Retinal pigment epithelial cell (primary cell): ENCODE results near the gene ADD1.

Experiments
- DNase-seq: peaks from one replicate; pipeline ENCODE4 v3.0.0-alpha.2; 2010; ENCODE audit warnings: low read depth
- H3K4me3 ChIP-seq: 2 replicates; pipeline ENCODE4 v1.5.1; 2011; ENCODE audit warnings: mild to moderate bottlenecking, low read length, control low read depth, moderate library complexity
- TF ChIP-seq, protein P1 (sequence below): conservative IDR thresholded peaks from 2 replicates; pipeline ENCODE4 v1.5.1; 2011; ENCODE audit warnings: low read depth, low read length, control low read depth, inconsistent platforms

Gene ADD1

DNA sequence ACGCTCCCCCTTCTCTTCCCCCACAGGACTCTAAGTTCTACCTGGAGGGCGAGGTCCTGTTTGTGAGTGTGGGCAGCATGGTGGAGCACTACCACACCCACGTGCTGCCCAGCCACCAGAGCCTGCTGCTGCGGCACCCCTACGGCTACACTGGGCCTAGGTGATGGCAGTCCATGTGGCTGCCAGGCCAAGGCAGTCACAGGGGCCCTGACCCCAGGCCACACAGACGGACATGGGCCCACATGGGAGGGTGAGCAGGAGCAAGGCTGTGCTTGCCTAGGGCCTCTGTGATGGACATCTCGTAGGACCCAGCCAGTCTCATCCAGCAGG lies 10.0 kb upstream of the ADD1 start:
- no peak overlapping the region for H3K4me3 ChIP-seq
- no peak for DNase-seq
- TF ChIP-seq, protein P1, sequence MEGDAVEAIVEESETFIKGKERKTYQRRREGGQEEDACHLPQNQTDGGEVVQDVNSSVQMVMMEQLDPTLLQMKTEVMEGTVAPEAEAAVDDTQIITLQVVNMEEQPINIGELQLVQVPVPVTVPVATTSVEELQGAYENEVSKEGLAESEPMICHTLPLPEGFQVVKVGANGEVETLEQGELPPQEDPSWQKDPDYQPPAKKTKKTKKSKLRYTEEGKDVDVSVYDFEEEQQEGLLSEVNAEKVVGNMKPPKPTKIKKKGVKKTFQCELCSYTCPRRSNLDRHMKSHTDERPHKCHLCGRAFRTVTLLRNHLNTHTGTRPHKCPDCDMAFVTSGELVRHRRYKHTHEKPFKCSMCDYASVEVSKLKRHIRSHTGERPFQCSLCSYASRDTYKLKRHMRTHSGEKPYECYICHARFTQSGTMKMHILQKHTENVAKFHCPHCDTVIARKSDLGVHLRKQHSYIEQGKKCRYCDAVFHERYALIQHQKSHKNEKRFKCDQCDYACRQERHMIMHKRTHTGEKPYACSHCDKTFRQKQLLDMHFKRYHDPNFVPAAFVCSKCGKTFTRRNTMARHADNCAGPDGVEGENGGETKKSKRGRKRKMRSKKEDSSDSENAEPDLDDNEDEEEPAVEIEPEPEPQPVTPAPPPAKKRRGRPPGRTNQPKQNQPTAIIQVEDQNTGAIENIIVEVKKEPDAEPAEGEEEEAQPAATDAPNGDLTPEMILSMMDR = no peak

DNA sequence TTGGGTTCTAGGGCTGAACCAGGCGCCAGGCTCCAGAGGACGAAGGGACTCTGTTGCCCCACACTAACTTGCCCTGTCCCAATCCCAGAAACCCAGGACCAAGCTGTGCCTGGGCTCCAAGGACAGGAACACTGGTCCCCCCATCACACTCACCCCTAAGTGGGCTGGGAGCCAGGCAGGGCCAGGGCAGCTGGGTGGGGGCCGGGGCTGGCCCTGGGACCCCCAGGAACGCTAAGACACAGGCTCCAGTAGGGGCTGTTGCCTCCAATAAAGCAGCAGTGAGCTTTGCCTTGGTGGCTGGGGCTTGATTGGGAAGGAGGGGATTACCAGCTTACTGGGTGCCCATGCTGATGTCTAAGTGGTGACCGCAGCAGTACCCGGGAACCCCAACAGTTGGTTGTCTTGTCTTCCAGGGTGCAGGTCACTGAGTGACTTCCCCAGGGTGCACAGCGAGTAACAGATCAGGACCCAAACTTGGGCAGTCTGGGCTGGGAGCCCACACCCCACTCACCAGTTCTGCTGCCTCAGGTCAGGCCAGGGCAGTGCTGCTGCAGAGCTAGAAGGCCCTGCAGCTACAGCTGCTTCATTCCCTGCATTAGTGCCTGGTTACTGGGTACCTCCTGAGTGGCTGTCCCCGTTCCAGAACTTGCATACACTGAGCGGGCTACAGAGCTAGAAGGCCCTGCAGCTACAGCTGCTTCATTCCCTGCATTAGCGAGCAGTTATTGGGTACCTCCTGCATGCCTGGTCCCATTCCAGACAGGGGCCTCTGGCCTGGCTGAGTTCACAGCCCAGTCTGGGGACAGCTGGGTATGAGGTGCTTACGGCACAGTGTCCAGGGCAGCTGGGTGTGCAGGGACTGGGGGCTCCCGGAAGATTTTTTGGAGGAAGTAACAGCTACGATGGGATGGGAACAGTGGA lies 9.4 kb upstream of the ADD1 start:
- H3K4me3 ChIP-seq = no peak overlapping the region
- DNase-seq = no peak

DNA sequence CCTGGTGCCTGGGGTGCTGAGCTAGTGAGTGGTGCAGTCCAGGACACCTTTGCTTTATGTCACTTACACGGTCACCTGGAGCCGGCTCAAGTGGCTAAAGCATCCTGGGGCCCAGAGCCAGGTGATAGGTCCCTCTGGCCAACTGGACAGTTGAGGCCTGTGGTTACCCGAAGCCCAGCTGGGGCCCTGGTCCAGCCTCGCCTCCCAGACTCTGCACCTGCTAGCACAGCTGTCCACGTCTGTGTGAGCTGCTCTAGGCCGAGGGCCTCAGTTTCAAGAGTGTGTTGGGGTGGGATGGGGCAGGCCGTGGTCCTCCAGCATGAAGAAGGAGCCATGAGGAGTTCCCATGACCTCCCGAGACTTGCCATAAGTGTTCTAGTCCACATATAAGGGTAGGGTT lies 7.7 kb upstream of the ADD1 start:
- TF ChIP-seq, protein P1 = no peak
- H3K4me3 ChIP-seq = no peak overlapping the region
- DNase-seq = no peak

More for the DNA sequence above, 9.4 kb upstream of the ADD1 start:
- TF ChIP-seq, protein P1 = no peak

DNA sequence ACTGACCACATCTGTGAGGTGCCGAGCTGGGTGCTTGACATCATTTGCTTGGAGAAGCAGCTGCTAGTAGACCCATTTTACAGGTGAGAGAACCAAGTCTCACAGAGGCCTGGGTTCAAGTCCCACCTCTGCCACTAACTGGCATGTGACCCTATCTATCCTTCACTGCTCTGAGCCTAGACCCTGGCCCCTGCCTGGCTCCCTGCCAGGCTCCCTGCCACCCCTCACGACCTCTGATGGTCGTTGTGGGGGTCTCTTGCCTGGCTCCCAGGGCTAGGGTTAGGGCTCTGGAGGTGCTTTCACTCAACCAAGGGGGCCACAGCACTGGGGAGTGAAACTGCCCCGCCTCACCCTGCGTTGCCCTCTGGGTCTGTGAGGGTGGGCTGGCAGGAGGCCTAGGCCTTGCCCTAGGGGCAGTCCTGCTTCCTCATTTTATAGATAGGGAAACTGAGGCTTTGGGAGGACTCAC lies 7.2 kb upstream of the ADD1 start:
- no peak for DNase-seq
- H3K4me3 ChIP-seq = no peak overlapping the region
- TF ChIP-seq, protein P1 = no peak

DNA sequence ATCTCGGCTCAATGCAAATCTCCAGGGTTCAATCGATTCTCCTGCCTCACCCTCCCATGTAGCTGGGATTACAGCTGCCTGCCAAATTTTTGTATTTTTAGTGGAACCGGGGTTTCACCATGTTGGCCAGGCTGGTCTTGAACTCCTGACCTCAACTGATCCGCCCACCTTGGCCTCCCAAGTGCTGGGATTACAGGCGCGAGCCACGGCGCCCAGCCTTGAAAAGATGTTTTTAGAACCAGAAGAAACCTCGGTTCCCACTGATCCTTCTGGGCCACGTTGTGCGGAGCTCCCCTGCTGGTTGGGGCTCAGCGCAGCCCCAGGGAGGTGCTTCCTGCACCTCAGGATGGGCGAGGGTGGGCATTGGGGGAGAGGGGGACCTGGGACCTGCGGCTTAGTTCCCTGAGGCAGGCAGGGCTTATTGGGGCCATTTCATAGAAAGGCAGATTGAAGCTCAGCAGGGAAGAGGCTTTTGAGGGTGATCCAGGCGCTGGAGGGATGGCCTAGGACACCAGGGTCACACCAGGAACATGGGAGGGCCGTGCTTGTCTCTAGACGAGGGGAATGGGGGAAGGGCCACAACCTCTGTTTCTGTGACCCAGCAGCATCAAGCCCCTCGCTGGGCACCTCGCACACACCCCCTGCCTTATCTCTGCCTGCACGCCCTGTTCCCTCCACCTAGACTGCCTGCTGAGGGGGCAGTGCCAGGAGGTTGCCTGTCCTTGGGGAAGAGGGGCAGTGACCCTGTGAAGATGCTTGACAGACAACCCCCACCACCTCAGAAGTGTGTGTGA lies 6.3 kb upstream of the ADD1 start:
- no peak overlapping the region for H3K4me3 ChIP-seq
- DNase-seq = no peak
- TF ChIP-seq, protein P1 = no peak

DNA sequence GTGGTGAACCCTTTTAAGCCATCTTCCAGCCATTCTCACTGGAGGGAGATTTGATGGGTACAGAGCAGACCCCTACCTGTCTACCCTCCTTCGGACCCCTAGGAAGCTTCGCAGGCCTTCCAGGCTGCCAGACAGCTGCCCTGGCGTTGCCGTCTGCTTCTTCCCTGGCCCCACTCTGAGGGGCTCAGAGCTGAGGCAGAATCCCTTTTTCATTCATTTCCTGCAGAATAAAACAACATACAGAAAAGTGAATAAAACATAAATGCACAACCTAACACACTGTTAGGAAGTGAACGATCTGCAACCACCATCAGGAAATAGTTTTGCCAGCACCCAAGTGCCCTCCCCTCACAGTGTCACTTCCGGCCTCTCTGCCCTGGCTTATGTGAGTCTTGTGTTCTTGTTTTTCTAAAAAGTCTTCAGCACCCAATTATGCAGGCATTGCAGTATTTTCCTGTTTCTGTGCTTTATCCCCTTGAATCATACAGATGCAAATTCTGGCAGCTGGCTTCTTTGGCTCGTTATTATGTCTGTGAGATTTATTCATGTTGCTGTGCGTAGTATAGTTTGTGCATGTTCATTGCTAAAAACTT lies 5.6 kb upstream of the ADD1 start:
- no peak overlapping the region for H3K4me3 ChIP-seq

More for the DNA sequence above, 5.6 kb upstream of the ADD1 start:
- DNase-seq = peak; percentile 22
- TF ChIP-seq, protein P1 = no peak
